Astrocyte (in vitro differentiated cells and primary cell): ENCODE data around the gene GIT2.

Source experiments
- CTCF ChIP-seq: IDR thresholded peaks from 2 replicates; pipeline ENCODE4 v1.5.1; 2011; ENCODE audit warnings: low read depth, mild to moderate bottlenecking, inconsistent platforms, low read length, moderate library complexity; ENCODE audit not compliant: insufficient read depth
- EZH2 ChIP-seq: IDR thresholded peaks from 2 replicates; pipeline ENCODE4 v1.6.1; 2012; ENCODE audit warnings: mild to moderate bottlenecking, low read length, inconsistent platforms; ENCODE audit not compliant: insufficient read depth

DNA sequence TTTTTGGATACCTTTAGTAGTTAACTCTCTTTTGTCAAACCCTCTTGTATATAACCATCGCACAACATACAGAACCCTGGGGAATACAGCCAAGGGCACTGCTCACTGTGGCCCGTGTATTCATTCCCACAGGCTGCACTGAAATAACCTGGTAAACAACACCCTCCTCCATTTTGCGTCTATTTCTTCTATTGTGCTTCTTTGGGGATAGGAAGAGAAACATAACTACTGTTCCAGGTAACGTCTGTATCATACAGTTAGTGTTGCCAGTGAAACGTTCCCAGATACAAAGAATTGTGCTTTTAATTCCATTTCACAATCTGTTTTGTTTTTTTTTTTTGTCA is 42.5 kb upstream of the GIT2 start:
- no peak for TF ChIP-seq CTCF
- no peak for TF ChIP-seq EZH2
